Measurements from ENCODE around the gene BTAF1. TPM values are rescaled to one million over a fixed set of nuclear protein-coding genes. Genes with fewer than 3 reads are reported as not detected.

BTAF1 gene
- total RNA-seq, 1 experiment from 2014 or later = 33.8 TPM

- intact Hi-C loops (cut with micrococcal nuclease; ENCODE audit: unreplicated experiment) = no loop called here
- H3K9me3 ChIP-seq (ENCODE audit: control insufficient read depth, insufficient read depth, low read depth, low read length) = no peaks in the 10 kb centered on the region
- TF ChIP-seq CTCF (IDR thresholded peaks at IDR 0.05) (no peak), SIN3A (IDR thresholded peaks at IDR 0.05; ENCODE audit: borderline replicate concordance, insufficient read depth, low read depth, low read length) (no peak), REST (IDR thresholded peaks at IDR 0.05; ENCODE audit: insufficient read depth in 1 of 2, low read depth in 2 of 2, low read length in 1 of 2) (no peak), POLR2AphosphoS5 (IDR thresholded peaks at IDR 0.05; ENCODE audit: low read depth, low read length) (no peak), TCF7L2 (IDR thresholded peaks at IDR 0.05; ENCODE audit: low read depth, low read length) (no peak)
- BruUV-seq (replicated peaks) = no TSS peak
- ChIA-PET POLR2A (no interaction called here), CTCF (no interaction called here)
- no peak overlapping the region for H3K27ac ChIP-seq (ENCODE audit: low read length)
- no peak for ATAC-seq
- no peaks in the 10 kb centered on the region for H3K4me1 ChIP-seq (ENCODE audit: control insufficient read depth, insufficient read depth, low read length)
- H3K27me3 ChIP-seq (ENCODE audit: control insufficient read depth, insufficient read depth, low read length) = no peaks in the 10 kb centered on the region
- H3K4me3 ChIP-seq (ENCODE audit: low read depth in 2 of 2, low read length in 2 of 2) = no peak overlapping the region
- no peak for DNase-seq (ENCODE audit: low read depth, low spot score)
- in situ Hi-C loops (cut with HindIII; ENCODE audit: low pct_unique_long_range_greater_than_20kb, low sequenced_read_pairs) = no loop called here
- H3K36me3 ChIP-seq (ENCODE audit: control insufficient read depth, insufficient read depth, low read length) = no peaks in the 10 kb centered on the region
These were observed 140.9 kb downstream of the BTAF1 start for GRCh38 chr10:92064506-92064905.

GRCh38 chr10:92066386-92066785 lies 142.8 kb downstream of the BTAF1 start:
- no TSS peak for BruUV-seq (replicated peaks)
- Histone ChIP-seq H3K4me1 (ENCODE audit: control insufficient read depth, insufficient read depth, low read length) (no peaks in the 10 kb centered on the region), H3K9me3 (ENCODE audit: control insufficient read depth, insufficient read depth, low read depth, low read length) (no peaks in the 10 kb centered on the region), H3K36me3 (ENCODE audit: control insufficient read depth, insufficient read depth, low read length) (no peaks in the 10 kb centered on the region), H3K4me3 (ENCODE audit: low read depth in 2 of 2, low read length in 2 of 2) (no peak overlapping the region), H3K27ac (ENCODE audit: low read length) (no peak overlapping the region), H3K27me3 (ENCODE audit: control insufficient read depth, insufficient read depth, low read length) (no peaks in the 10 kb centered on the region)
- ChIA-PET CTCF (no interaction called here), POLR2A (no interaction called here)
- TF ChIP-seq CTCF (IDR thresholded peaks at IDR 0.05) (no peak), REST (IDR thresholded peaks at IDR 0.05; ENCODE audit: insufficient read depth in 1 of 2, low read depth in 2 of 2, low read length in 1 of 2) (no peak), SIN3A (IDR thresholded peaks at IDR 0.05; ENCODE audit: borderline replicate concordance, insufficient read depth, low read depth, low read length) (no peak), TCF7L2 (IDR thresholded peaks at IDR 0.05; ENCODE audit: low read depth, low read length) (no peak), POLR2AphosphoS5 (IDR thresholded peaks at IDR 0.05; ENCODE audit: low read depth, low read length) (no peak)
- no peak for DNase-seq (ENCODE audit: low read depth, low spot score)
- no peak for ATAC-seq
- in situ Hi-C loops (cut with HindIII; ENCODE audit: low pct_unique_long_range_greater_than_20kb, low sequenced_read_pairs) = no loop called here
- intact Hi-C loops (cut with micrococcal nuclease; ENCODE audit: unreplicated experiment) = no loop called here

Data from Panc1 (cell line).